ENCODE measurements around the gene CPT1B. TPM values are rescaled to one million over a fixed set of nuclear protein-coding genes. Genes with fewer than 3 reads are reported as not detected.
"Not testable (repeated sequence)": the region's sequence is repeated elsewhere in the genome, so short reads cannot be mapped to it uniquely, and the experiment has no call there.

Gene CPT1B
- total RNA-seq, 2 experiments from 2014 or later: 77.4 to 80.9 TPM

GRCh38 chr22:50540381-50540780, 37.8 kb downstream of the CPT1B start:
- peak overlapping the region; percentile 32 for H3K4me3 Mint-ChIP-seq

GRCh38 chr22:50537765-50538164, 40.5 kb downstream of the CPT1B start:
- Mint-ChIP-seq H3K4me3 (no peak overlapping the region), H3K27ac (peak overlapping the region; percentile 100), H3K4me1 (ENCODE audit: low read depth) (peaks cover 73% of the 10 kb centered on the region), H3K36me3 (ENCODE audit: low read depth) (peaks cover 35% of the 10 kb centered on the region), H3K27me3 (ENCODE audit: low read depth) (no peaks in the 10 kb centered on the region), H3K9me3 (ENCODE audit: insufficient read depth) (no peaks in the 10 kb centered on the region)
- DNase-seq (no peak), ATAC-seq (no peak)
- ChIA-PET CTCF (interaction anchor here (3.5 to 7.8 kb wide), 3 partner anchors 10 to 83 kb away, joined by 20 to 116 read pairs (median 39); partner anchors contain the start of genes SCO2 and TYMP), POLR2A (interaction anchor here (1.1 to 8.4 kb wide), 4 partner anchors 9 to 84 kb away, joined by 4 to 335 read pairs (median 96); partner anchors contain the start of genes CHKB, SCO2 and TYMP)

More at GRCh38 chr22:50540381-50540780, 37.8 kb downstream of the CPT1B start:
- Mint-ChIP-seq H3K9me3 (ENCODE audit: insufficient read depth) (no peaks in the 10 kb centered on the region), H3K4me1 (ENCODE audit: low read depth) (peaks cover 65% of the 10 kb centered on the region), H3K27me3 (ENCODE audit: low read depth) (no peaks in the 10 kb centered on the region), H3K27ac (peak overlapping the region; percentile 88), H3K36me3 (ENCODE audit: low read depth) (peaks cover 24% of the 10 kb centered on the region)
- ATAC-seq (no peak), DNase-seq (no peak)
- POLR2A ChIA-PET: interaction anchor here (0.8 to 8.4 kb wide), 14 partner anchors 10 to 349 kb away, joined by 3 to 335 read pairs (median 8); partner anchors contain the start of genes CHKB, LMF2, NCAPH2 and SCO2
- CTCF ChIA-PET: interaction anchor here (1.2 to 7.8 kb wide), 6 partner anchors 7 to 81 kb away, joined by 3 to 116 read pairs (median 17); partner anchors contain the start of genes SCO2, SYCE3 and TYMP

GRCh38 chr22:50536226-50536625, 42.0 kb downstream of the CPT1B start:
- H3K36me3 Mint-ChIP-seq (ENCODE audit: low read depth): peaks cover 30% of the 10 kb centered on the region
- H3K9me3 Mint-ChIP-seq (ENCODE audit: insufficient read depth): no peaks in the 10 kb centered on the region
- no peaks in the 10 kb centered on the region for H3K27me3 Mint-ChIP-seq (ENCODE audit: low read depth)
- ATAC-seq: no peak
- peak; percentile 20 for DNase-seq
- peak overlapping the region; percentile 39 for H3K27ac Mint-ChIP-seq
- ChIA-PET POLR2A (interaction anchor here (1.2 to 8.4 kb wide), 3 partner anchors 8 to 29 kb away, joined by 4 to 335 read pairs (median 11); partner anchors contain the start of genes LMF2, SCO2 and TYMP), CTCF (interaction anchor here (7.1 to 7.8 kb wide), 2 partner anchors 9 to 85 kb away, joined by 39 to 116 read pairs; partner anchors contain the start of genes SCO2 and TYMP)
- H3K4me1 Mint-ChIP-seq (ENCODE audit: low read depth): peaks cover 61% of the 10 kb centered on the region
- no peak overlapping the region for H3K4me3 Mint-ChIP-seq

GRCh38 chr22:50535113-50535512, 43.1 kb downstream of the CPT1B start:
- DNase-seq (no peak), ATAC-seq (no peak)
- POLR2A ChIA-PET: interaction anchor here (1.2 to 8.4 kb wide), 3 partner anchors 7 to 28 kb away, joined by 4 to 335 read pairs (median 11); partner anchors contain the start of genes LMF2, SCO2 and TYMP
- no peak overlapping the region for H3K27ac Mint-ChIP-seq
- CTCF ChIA-PET: interaction anchor here (7.1 to 7.8 kb wide), 2 partner anchors 8 to 86 kb away, joined by 39 to 116 read pairs; partner anchors contain the start of genes SCO2 and TYMP
- no peak overlapping the region for H3K4me3 Mint-ChIP-seq
- H3K4me1 Mint-ChIP-seq (ENCODE audit: low read depth): peaks cover 52% of the 10 kb centered on the region
- H3K36me3 Mint-ChIP-seq (ENCODE audit: low read depth): peaks cover 26% of the 10 kb centered on the region
- no peaks in the 10 kb centered on the region for H3K9me3 Mint-ChIP-seq (ENCODE audit: insufficient read depth)
- no peaks in the 10 kb centered on the region for H3K27me3 Mint-ChIP-seq (ENCODE audit: low read depth)

GRCh38 chr22:50533856-50534711, 44.1 kb downstream of the CPT1B start:
- H3K9me3 Mint-ChIP-seq (ENCODE audit: insufficient read depth); H3K27me3 Mint-ChIP-seq (ENCODE audit: low read depth); ATAC-seq: not testable (repeated sequence)
- Mint-ChIP-seq H3K36me3 (ENCODE audit: low read depth) (peaks cover 20% of the 10 kb centered on the region), H3K4me3 (peak overlapping the region; percentile 5), H3K4me1 (ENCODE audit: low read depth) (peaks cover 44% of the 10 kb centered on the region), H3K27ac (peak overlapping the region; percentile 100)
- CTCF ChIA-PET: interaction anchor here (7.8 kb wide), 1 partner anchor 7 kb away, joined by 116 read pairs; the partner anchor contains the start of genes SCO2 and TYMP
- peak; percentile 24 for DNase-seq
- POLR2A ChIA-PET: interaction anchor here (3.1 to 7.1 kb wide), 2 partner anchors 13 to 14 kb away, joined by 11 to 142 read pairs; partner anchors contain the start of gene KLHDC7B

GRCh38 chr22:50532824-50533796, 45.1 kb downstream of the CPT1B start:
- ATAC-seq: no peak
- POLR2A ChIA-PET: interaction anchor here (0.7 to 8.7 kb wide), 6 partner anchors 6 to 88 kb away, joined by 3 to 335 read pairs (median 20); partner anchors contain the start of genes KLHDC7B and SYCE3

DNA sequence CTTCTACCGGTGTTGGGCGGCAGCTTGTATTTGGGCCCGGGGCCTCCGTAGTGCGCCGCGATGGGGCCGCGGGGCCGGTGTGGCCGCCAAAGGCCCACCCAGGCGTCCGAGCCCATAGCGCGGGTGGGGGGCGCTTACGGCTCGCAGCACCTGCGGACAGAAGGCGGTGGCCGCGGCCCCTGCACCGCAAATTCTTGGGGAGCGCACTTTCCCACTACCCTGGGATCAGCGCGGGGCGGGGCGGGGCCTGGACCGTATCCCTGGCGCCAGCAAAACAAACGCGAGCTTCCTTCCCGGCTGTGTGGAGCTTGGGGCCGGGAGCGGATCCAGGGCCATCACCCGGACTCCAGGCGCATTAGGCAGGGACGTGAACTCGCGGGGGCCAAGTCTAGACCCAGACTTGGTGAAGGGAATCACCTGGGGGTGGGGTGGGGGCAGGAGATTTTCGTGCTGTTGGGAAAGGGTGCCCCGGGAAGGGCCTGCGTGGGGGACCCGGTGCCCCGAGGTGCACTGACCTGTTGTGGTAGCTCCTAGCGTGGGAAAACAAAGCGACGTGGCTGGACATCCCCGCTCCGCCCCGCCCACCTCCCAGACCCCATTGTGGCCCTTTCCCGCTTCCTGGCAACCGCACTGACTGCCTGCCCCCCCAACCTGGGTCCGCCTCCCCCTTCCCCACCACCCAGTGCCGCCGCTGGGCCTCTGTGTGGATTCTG, 46.1 kb downstream of the CPT1B start:
- Mint-ChIP-seq H3K36me3 (ENCODE audit: low read depth) (peaks cover 33% of the 10 kb centered on the region), H3K4me3 (peak overlapping the region; percentile 94), H3K27me3 (ENCODE audit: low read depth) (no peaks in the 10 kb centered on the region), H3K4me1 (ENCODE audit: low read depth) (peaks cover 53% of the 10 kb centered on the region), H3K9me3 (ENCODE audit: insufficient read depth) (no peaks in the 10 kb centered on the region), H3K27ac (peak overlapping the region; percentile 100)
- DNase-seq (no peak), ATAC-seq (no peak)
- CTCF ChIA-PET: interaction anchor here (1.0 to 1.1 kb wide), 3 partner anchors 9 to 89 kb away, joined by 3 to 5 read pairs (median 3); no protein-coding TSS in a partner anchor
- POLR2A ChIA-PET: interaction anchor here (0.8 to 8.7 kb wide), 9 partner anchors 7 to 341 kb away, joined by 3 to 335 read pairs (median 6); partner anchors contain the start of genes CHKB, KLHDC7B and SYCE3

More at GRCh38 chr22:50532824-50533796, 45.1 kb downstream of the CPT1B start:
- peaks cover 28% of the 10 kb centered on the region for H3K36me3 Mint-ChIP-seq (ENCODE audit: low read depth)
- H3K27ac Mint-ChIP-seq: peak overlapping the region; percentile 100
- peaks cover 48% of the 10 kb centered on the region for H3K4me1 Mint-ChIP-seq (ENCODE audit: low read depth)
- no peaks in the 10 kb centered on the region for H3K9me3 Mint-ChIP-seq (ENCODE audit: insufficient read depth)
- H3K27me3 Mint-ChIP-seq (ENCODE audit: low read depth): no peaks in the 10 kb centered on the region
- CTCF ChIA-PET: interaction anchor here (1.0 kb wide), 2 partner anchors 8 to 88 kb away, joined by 3 to 5 read pairs; no protein-coding TSS in a partner anchor
- no peak for DNase-seq
- H3K4me3 Mint-ChIP-seq: peak overlapping the region; percentile 94

DNA sequence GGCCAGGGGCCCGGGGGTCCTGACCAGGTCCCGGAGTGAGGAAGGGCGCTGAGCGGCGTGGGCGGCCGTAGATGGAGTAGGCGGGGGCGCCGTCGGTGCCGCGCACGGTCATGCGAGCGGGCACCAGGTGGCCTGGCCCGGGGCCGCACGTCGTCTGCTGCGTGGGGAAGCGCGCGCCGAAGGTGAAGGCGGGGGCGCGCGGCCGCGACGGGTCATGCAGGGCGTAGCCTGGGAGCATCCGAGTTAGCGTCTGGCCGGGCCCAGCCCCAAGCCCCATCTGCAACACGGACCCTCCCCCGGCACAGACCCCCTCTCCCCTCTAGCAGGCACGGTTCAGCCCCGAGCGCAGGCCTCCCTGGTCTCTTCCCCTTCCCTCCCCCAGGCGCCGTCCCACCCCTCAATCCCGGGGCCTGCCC, 46.7 kb downstream of the CPT1B start:
- H3K36me3 Mint-ChIP-seq (ENCODE audit: low read depth): peaks cover 37% of the 10 kb centered on the region
- no peaks in the 10 kb centered on the region for H3K9me3 Mint-ChIP-seq (ENCODE audit: insufficient read depth)
- peak overlapping the region; percentile 100 for H3K27ac Mint-ChIP-seq
- POLR2A ChIA-PET: interaction anchor here (0.8 to 8.7 kb wide), 9 partner anchors 7 to 341 kb away, joined by 3 to 335 read pairs (median 6); partner anchors contain the start of genes CHKB, KLHDC7B and SYCE3
- H3K4me1 Mint-ChIP-seq (ENCODE audit: low read depth): peaks cover 55% of the 10 kb centered on the region
- ATAC-seq: peak; percentile 32
- peak overlapping the region; percentile 94 for H3K4me3 Mint-ChIP-seq
- H3K27me3 Mint-ChIP-seq (ENCODE audit: low read depth): no peaks in the 10 kb centered on the region
- peak; percentile 84 for DNase-seq
- CTCF ChIA-PET: interaction anchor here (1.0 to 1.1 kb wide), 2 partner anchors 9 to 89 kb away, joined by 3 read pairs; no protein-coding TSS in a partner anchor

- H3K27ac Mint-ChIP-seq: peak overlapping the region; percentile 100
- no peaks in the 10 kb centered on the region for H3K9me3 Mint-ChIP-seq (ENCODE audit: insufficient read depth)
- H3K36me3 Mint-ChIP-seq (ENCODE audit: low read depth): peaks cover 37% of the 10 kb centered on the region
- ATAC-seq (peak; percentile 47), DNase-seq (peak; percentile 92)
- ChIA-PET CTCF (interaction anchor here (1.1 kb wide), 1 partner anchor 90 kb away, joined by 3 read pairs; no protein-coding TSS in a partner anchor), POLR2A (interaction anchor here (0.6 to 8.7 kb wide), 11 partner anchors 8 to 340 kb away, joined by 3 to 335 read pairs (median 5); partner anchors contain the start of genes CHKB, KLHDC7B and SYCE3)
- peak overlapping the region; percentile 94 for H3K4me3 Mint-ChIP-seq
- no peaks in the 10 kb centered on the region for H3K27me3 Mint-ChIP-seq (ENCODE audit: low read depth)
- peaks cover 51% of the 10 kb centered on the region for H3K4me1 Mint-ChIP-seq (ENCODE audit: low read depth)
These were observed 47.2 kb downstream of the CPT1B start for GRCh38 chr22:50530877-50531545.
